Measurements from ENCODE around the gene FTCD.

GRCh38 chr21:46148106-46148505, 7.3 kb downstream of the FTCD start:
- TF ChIP-seq POLR2A (IDR thresholded peaks at IDR 0.05; ENCODE audit: low read depth, low read length) (no peak), SPI1 (IDR thresholded peaks at IDR 0.05; ENCODE audit: low read depth, low read length) (no peak), TAF1 (IDR thresholded peaks at IDR 0.05; ENCODE audit: low read depth, low read length) (no peak), POLR2AphosphoS5 (IDR thresholded peaks at IDR 0.05; ENCODE audit: low read depth, low read length) (no peak), PAX5 (IDR thresholded peaks at IDR 0.05; ENCODE audit: insufficient read depth, low read length, severe bottlenecking) (no peak)
